ENCODE data around the gene HLX. TPM values are rescaled to one million over a fixed set of nuclear protein-coding genes. Genes with fewer than 3 reads are reported as not detected.

Gene HLX
- polyA plus RNA-seq, 1 experiment = 3.7 TPM

DNA sequence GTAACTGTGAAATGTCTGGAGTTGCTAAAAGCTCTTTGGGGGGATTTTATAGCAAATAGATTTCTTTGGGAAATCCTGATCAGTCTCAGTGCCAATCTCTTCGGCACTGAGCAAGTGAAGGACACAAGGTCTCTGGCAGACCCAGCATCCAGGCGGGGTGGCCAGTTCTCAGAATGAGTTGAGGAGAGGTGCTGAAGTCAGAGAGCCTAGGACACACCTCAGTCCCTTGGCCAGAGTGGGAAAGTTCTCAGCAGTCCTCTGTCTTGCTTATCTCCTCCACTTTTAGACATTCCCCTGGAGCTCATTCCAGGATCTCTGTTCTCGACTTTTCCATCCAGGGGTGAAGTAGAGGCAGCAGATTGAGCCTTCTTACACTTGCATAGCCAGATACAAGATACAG is 6.7 kb downstream of the HLX start:
- H3K27ac ChIP-seq (ENCODE audit: low read depth, low read length) = no peak overlapping the region
- CTCF ChIA-PET = no interaction called here
- H3K9me3 ChIP-seq (ENCODE audit: control insufficient read depth, insufficient read depth, low read length) = peaks cover 23% of the 10 kb centered on the region
- POLR2A ChIA-PET = interaction anchor here (1.0 kb wide), 1 partner anchor 101 kb away, joined by 3 read pairs; no protein-coding TSS in a partner anchor
- TF ChIP-seq, protein P1, sequence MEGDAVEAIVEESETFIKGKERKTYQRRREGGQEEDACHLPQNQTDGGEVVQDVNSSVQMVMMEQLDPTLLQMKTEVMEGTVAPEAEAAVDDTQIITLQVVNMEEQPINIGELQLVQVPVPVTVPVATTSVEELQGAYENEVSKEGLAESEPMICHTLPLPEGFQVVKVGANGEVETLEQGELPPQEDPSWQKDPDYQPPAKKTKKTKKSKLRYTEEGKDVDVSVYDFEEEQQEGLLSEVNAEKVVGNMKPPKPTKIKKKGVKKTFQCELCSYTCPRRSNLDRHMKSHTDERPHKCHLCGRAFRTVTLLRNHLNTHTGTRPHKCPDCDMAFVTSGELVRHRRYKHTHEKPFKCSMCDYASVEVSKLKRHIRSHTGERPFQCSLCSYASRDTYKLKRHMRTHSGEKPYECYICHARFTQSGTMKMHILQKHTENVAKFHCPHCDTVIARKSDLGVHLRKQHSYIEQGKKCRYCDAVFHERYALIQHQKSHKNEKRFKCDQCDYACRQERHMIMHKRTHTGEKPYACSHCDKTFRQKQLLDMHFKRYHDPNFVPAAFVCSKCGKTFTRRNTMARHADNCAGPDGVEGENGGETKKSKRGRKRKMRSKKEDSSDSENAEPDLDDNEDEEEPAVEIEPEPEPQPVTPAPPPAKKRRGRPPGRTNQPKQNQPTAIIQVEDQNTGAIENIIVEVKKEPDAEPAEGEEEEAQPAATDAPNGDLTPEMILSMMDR (IDR thresholded peaks at IDR 0.05; ENCODE audit: low read depth, low read length) = no peak
- no peak for DNase-seq (ENCODE audit: low read depth, low spot score)
- peaks cover 7% of the 10 kb centered on the region for H3K27me3 ChIP-seq (ENCODE audit: control insufficient read depth, insufficient read depth, low read length)
- no peak overlapping the region for H3K4me3 ChIP-seq (ENCODE audit: low read depth, low read length)

DNA sequence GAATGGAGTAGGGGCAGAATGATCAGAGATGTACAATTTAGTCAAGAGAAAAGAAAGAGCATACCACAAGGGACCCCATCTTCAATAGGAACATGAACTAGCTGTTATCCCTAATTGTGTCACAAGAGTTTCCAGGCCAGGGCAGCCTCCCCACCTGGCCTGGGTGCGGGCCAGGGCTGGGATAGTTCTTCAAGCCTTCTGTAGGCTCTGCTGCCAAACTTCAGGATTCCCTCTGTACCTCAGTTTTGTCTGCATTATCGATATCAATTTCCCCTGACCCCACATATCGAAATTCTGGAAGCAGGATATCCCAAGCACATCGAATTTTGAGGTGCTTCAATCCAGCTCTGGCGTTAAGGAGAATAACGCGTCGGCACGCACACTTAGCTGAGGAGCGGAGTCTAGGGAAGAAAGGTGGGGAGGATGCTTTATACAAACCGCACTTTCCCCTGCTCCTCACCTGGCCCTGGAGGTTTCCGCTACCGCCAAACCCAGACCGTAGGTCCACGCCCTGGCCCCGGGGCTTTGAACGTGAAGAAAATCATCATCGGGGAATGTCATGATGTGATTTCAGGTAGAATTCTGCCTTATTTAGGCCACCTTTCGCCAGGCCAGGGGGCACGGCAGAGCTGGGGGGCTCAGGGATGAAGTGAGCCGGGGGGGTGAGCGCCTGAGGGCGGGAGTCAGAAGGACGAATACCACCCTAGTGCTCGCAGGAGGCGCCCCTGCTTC is 7.4 kb downstream of the HLX start:
- peaks cover 28% of the 10 kb centered on the region for H3K9me3 ChIP-seq (ENCODE audit: control insufficient read depth, insufficient read depth, low read length)

DNA sequence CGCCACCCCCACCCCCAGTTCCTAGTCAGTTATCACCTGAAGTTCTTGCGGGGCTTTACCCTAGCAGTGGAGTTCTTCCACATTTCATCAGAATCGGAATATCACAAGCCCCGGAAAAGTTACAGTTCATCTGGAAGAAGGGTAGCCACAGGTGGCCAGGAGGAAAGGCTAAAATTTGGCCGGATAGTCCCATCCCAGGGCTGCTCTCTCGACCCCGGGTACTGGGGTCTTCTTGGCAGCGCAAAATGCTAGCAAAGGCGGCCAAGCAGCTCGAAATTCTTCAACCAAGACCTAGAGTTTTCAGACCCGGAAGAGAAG is 7.9 kb downstream of the HLX start:
- H3K4me3 ChIP-seq (ENCODE audit: low read depth, low read length) = no peak overlapping the region
- ChIA-PET CTCF (no interaction called here), POLR2A (no interaction called here)

More for the DNA sequence above, 7.4 kb downstream of the HLX start:
- CTCF ChIA-PET = no interaction called here
- H3K4me3 ChIP-seq (ENCODE audit: low read depth, low read length) = no peak overlapping the region
- H3K27ac ChIP-seq (ENCODE audit: low read depth, low read length) = no peak overlapping the region
- H3K27me3 ChIP-seq (ENCODE audit: control insufficient read depth, insufficient read depth, low read length) = peaks cover 10% of the 10 kb centered on the region
- TF ChIP-seq, protein P1 (IDR thresholded peaks at IDR 0.05; ENCODE audit: low read depth, low read length) = no peak
- POLR2A ChIA-PET = no interaction called here
- no peak for DNase-seq (ENCODE audit: low read depth, low spot score)

DNA sequence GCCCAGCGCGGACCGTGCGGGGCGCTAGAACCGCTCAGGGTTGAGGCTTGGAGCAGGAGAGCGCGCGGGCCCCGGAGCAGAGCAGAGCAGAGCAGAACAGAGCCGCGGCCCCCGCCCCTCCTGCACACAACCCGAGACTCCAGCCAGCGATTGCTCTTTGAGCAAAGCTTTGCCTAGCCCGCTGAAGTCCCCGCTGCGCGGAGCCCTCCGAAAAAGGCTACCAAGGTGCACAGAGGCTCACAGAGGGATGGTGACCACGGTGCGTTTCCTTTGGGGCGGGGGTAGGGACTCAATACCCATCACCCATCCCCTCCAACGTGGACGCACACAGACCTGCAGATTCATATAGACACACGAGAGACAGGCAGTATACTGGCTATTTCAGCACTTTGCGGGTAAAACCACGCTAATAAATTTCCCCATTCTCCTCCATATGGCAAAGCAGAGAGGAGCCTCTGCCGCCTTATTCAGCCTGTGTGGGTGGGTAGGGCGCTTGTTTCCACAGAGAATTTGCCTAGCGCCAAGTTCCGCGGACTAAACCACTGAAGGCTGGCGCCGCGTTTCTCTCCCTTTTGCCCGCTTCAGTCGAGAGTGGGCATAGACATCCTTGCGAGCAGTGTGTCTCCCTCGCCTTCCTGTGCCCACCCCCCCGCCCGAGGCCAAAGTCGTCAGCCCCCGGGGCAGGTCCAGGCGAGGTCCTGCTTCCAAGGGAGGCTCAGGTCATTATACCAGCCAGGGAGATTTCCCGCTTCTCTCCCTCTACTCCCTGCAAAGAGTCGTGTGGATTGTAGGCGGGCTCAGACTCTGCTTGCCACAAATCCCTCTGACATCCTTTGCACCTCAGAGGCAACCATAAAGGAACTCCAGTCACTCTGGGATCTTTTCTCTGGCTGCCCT is 8.5 kb downstream of the HLX start:
- ChIA-PET CTCF (interaction anchor here (1.0 kb wide), 1 partner anchor 316 kb away, joined by 3 read pairs; no protein-coding TSS in a partner anchor), POLR2A (no interaction called here)
- TF ChIP-seq, protein P1 (IDR thresholded peaks at IDR 0.05; ENCODE audit: low read depth, low read length) = no peak
- H3K27me3 ChIP-seq (ENCODE audit: control insufficient read depth, insufficient read depth, low read length) = peaks cover 10% of the 10 kb centered on the region
- no peak for DNase-seq (ENCODE audit: low read depth, low spot score)
- peaks cover 31% of the 10 kb centered on the region for H3K9me3 ChIP-seq (ENCODE audit: control insufficient read depth, insufficient read depth, low read length)
- no peak overlapping the region for H3K4me3 ChIP-seq (ENCODE audit: low read depth, low read length)
- no peak overlapping the region for H3K27ac ChIP-seq (ENCODE audit: low read depth, low read length)

More for the DNA sequence above, 7.9 kb downstream of the HLX start:
- no peak for DNase-seq (ENCODE audit: low read depth, low spot score)
- Histone ChIP-seq H3K27me3 (ENCODE audit: control insufficient read depth, insufficient read depth, low read length) (peaks cover 10% of the 10 kb centered on the region), H3K27ac (ENCODE audit: low read depth, low read length) (no peak overlapping the region), H3K9me3 (ENCODE audit: control insufficient read depth, insufficient read depth, low read length) (peaks cover 31% of the 10 kb centered on the region)
- TF ChIP-seq, protein P1 (IDR thresholded peaks at IDR 0.05; ENCODE audit: low read depth, low read length) = no peak

All from AG04450 (cell line).